Urinary bladder (tissue), 4 donors: ENCODE data around the gene SNRPB. TPM values are rescaled to one million over a fixed set of nuclear protein-coding genes. Genes with fewer than 3 reads are reported as not detected.
A peak's percentile ranks its signal among the peaks of the same experiment; 100 is the strongest.
"Not testable (repeated sequence)": the region's sequence is repeated elsewhere in the genome, so short reads cannot be mapped to it uniquely, and the experiment has no call there.

ENCODE experiments used
- DNase-seq: peaks from one replicate; pipeline ENCODE4 v3.0.0-alpha.2; 2015; ENCODE audit errors: extremely low spot score
- H3K27ac ChIP-seq: one replicate; pipeline ENCODE4 v1.5.1; 2013; ENCODE audit warnings: low read depth, mild to moderate bottlenecking, moderate library complexity
- H3K36me3 ChIP-seq: one replicate; pipeline ENCODE4 v1.6.1; 2013; ENCODE audit warnings: mild to moderate bottlenecking, moderate library complexity; ENCODE audit not compliant: insufficient read depth
- H3K4me1 ChIP-seq: one replicate; pipeline ENCODE4 v1.6.1; 2013; ENCODE audit warnings: mild to moderate bottlenecking, moderate library complexity; ENCODE audit not compliant: insufficient read depth
- H3K4me3 ChIP-seq: one replicate; pipeline ENCODE4 v1.5.1; 2013; ENCODE audit warnings: low read depth, low read length
- WGBS: extraction: QIAGEN DNeasy Blood & Tissue Kit; methylation state at CpG from one replicate; pipeline ENCODE4 v1.1.7; 2013; 5-methylcytosine and 5-hydroxymethylcytosine counted together
- polyA plus RNA-seq: library from polyadenylated mRNA; stranded (reverse); fragments of 200-250 nt; gene quantifications from one replicate; pipeline ENCODE4 v1.2.3, GENCODE V29; 2013
- total RNA-seq: library from RNA; depleted of rRNA; stranded (reverse); fragments of >200 nt; gene quantifications from one replicate; pipeline ENCODE4 v1.2.3, GENCODE V29; 2014
- donor health status: healthy with polysubstance abuse.
- donor health status: healthy.

Gene SNRPB
- total and polyA plus RNA-seq, 2 donors = 52.0 to 175 TPM

DNA sequence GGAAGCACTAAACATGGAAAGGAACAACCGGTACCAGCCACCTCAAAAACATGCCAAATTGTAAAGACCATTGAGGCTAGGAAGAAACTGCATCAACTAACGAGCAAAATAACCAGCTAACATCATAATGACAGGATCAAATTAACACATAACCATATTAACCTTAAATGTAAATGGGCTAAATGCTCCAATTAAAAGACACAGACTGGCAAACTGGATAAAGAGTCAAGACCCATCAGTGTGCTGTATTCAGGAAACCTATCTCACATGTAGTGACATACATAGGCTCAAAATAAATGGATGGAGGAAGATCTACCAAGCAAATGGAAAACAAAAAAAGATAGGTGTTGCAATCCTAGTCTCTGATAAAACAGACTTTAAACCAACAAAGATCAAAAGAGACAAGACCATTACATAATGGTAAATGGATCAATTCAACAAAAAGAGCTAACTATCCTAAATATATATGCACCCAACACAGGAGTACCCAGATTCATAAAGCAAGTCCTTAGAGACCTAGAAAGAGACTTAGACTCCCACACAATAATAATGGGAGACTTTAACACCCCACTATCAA, 32.3 kb upstream of the SNRPB start:
- DNase-seq, H3K4me1 ChIP-seq, H3K27ac ChIP-seq, H3K4me3 ChIP-seq, H3K36me3 ChIP-seq: not testable (repeated sequence)
- over 99% methylated on average over 2 of the region's 2 CpGs for WGBS

DNA sequence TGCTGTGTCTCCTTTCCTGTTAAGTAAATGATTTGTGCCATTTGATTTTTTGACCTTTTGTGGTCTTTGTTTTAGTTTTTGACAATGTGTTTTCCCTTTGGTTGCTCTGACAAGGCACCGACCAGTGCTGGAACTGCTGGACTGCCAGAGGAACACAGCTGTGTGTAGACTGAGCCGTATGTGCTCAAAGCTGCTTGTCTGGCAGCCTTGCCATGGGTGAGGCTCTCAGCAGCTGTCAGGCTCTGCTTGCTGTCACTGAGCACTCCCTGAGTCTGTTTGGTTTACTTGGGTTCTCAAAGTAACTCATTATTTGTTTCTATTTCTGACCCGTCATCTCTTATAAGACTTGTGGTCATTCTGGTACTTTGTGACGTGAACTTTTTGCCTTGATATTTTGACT, 15.1 kb upstream of the SNRPB start:
- Histone ChIP-seq H3K27ac (no peak overlapping the region), H3K4me1 (no peaks in the 10 kb centered on the region), H3K36me3 (peaks cover 3% of the 10 kb centered on the region), H3K4me3 (no peak overlapping the region)
- WGBS = 57% methylated on average over 4 of the region's 4 CpGs
- DNase-seq = no peak

DNA sequence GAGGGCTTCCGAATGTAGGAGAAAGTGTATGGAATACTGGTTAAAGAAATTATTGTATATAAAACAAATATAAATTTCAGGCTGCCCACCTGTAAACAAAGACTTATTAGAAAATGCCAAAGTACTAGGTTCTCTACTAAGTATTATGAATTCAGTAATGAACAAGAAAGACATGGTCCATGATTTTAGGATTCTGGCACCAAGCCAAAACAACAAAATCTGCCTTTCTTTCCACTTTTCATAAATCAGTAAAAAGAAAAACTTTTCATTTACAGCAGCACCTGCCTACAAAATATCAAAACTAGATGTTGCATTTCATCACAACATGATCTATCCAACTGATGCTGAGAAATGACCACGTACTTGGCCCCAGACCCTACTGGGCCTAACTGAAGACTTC, 14.5 kb upstream of the SNRPB start:
- no peak overlapping the region for H3K4me3 ChIP-seq

DNA sequence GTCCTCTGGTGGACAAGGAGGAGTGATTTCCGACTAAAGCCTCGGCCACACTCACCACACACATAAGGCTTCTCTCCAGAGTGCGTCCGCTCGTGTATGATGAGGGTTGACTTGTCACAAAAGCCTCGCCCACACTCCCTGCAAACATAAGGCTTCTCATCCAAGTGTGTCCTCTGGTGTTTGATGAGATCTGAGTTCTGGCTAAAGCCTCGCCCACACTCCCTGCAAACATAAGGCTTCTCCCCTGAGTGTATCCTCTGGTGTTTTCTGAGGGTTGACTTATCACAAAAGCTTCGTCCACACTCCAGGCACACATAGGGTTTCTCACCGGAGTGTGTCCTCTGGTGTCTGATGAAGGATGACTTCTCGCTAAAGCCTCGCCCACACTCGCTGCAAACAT, 12.9 kb upstream of the SNRPB start:
- 96% methylated on average over 12 of the region's 12 CpGs for WGBS
- no peak overlapping the region for H3K4me3 ChIP-seq
- no peak overlapping the region for H3K27ac ChIP-seq
- DNase-seq = no peak
- H3K36me3 ChIP-seq = peaks cover 3% of the 10 kb centered on the region
- no peaks in the 10 kb centered on the region for H3K4me1 ChIP-seq

More for the DNA sequence above, 14.5 kb upstream of the SNRPB start:
- Histone ChIP-seq H3K27ac (no peak overlapping the region), H3K4me1 (no peaks in the 10 kb centered on the region), H3K36me3 (peaks cover 3% of the 10 kb centered on the region)
- no peak for DNase-seq
- 95% methylated on average over 2 of the region's 2 CpGs for WGBS

DNA sequence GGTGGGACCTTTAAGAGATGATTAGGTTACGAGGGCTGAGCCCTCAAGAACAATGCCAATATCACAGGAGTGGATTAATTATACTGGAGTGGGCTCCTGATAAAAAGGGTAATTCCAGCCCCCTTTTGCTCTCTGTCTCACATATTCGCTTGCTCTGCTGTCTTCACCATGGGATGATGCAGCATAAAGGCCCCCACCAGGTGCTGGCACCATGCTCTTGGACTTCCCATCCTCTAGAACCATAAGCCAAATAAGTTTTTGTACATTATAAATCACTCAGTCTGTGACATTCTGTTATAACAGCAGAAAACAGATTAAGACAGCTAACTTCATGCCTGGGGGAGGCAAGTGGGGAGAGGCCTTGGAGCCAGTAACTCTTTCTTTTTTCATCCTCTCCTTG, 9.8 kb upstream of the SNRPB start:
- WGBS = over 99% methylated on average over 2 of the region's 2 CpGs
- Histone ChIP-seq H3K4me1 (no peaks in the 10 kb centered on the region), H3K27ac (no peak overlapping the region), H3K36me3 (no peaks in the 10 kb centered on the region), H3K4me3 (no peak overlapping the region)
- DNase-seq = no peak

DNA sequence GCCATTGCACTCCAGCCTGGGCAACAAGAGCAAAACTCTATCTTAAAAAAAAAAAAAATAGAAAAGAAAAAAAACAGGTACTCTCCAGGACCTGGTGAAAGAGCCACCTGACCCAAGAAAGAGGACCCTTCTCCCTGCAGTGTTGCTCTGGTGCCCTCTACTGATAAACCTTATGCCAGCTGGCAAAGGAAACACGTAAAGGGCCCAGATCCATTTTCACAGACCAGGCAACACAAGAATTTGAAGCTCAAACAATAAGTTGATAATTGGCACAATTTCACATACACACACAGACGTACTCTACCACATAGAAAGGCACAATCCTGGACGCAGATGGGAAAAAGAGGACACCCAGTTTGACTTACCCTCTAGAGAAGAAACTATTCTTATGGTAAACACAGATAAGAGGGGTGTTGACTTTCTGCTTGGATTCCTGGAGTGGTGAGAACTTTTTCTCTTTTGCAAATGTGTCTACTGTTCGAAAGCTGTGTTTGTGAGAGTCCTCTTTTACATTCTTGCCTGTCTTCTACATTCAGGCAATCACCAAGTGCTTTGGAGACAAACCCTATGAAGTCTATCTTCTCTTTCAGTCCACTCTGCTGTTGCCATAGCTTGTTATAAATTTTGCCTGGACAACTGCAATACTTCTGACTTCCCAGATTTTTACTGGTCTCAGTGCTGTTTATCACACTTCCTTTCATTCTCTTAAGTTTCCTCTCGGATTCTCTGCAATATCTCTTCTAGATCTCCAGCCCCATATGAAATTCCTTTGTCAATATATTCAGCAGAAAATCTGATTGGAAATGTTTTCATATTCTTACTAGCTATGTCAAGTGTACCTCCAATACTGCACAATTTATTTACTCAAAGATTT, 6.4 kb upstream of the SNRPB start:
- Histone ChIP-seq H3K4me1 (no peaks in the 10 kb centered on the region), H3K4me3 (no peak overlapping the region), H3K27ac (no peak overlapping the region), H3K36me3 (no peaks in the 10 kb centered on the region)
- 81% methylated on average over 5 of the region's 5 CpGs for WGBS
- no peak for DNase-seq

DNA sequence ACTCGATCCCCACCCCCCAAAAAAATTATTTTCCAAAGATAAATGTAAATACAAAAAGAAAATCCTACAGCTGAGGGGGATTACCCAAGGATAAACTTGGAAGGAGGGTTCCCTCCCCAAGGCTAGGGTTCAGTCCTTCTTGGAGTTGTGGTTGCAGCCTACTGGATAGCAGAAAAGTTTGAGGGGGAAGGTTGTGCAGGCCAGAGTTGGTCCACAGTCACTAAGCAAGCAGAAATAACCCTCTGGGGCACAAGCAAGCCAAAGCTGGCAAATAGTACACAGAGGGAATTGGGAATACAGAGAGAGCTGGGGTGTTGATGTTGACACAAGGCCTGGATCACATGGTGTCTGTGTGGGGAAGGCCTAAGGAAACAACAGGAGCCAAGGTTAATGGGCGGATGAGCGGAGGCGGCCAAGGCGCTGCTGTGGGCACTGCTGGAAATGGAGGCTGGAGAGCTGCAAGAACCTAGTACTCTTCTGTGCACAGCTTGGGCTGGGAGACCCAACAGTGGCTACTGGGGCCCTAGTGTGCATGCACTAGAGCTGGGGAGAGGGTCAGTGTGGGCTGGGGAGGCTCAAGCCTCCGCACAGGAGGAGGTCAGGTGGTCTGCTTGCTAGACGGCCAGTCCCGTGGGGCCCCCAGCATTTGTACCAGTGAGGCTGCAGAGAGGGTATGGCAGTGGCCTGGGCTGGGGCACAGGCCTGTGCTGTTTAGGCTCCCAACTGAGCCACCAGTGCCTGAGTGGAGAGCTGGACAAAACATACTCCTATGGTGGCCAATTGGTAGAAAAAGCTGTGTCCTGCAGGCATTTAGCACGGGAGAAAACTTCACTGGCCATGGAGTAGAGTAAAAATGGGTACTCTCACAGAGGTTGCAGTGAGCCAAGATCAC, 5.5 kb upstream of the SNRPB start:
- Histone ChIP-seq H3K27ac (no peak overlapping the region), H3K4me3 (no peak overlapping the region), H3K4me1 (no peaks in the 10 kb centered on the region), H3K36me3 (no peaks in the 10 kb centered on the region)
- WGBS = 94% methylated on average over 9 of the region's 9 CpGs
- DNase-seq = no peak

DNA sequence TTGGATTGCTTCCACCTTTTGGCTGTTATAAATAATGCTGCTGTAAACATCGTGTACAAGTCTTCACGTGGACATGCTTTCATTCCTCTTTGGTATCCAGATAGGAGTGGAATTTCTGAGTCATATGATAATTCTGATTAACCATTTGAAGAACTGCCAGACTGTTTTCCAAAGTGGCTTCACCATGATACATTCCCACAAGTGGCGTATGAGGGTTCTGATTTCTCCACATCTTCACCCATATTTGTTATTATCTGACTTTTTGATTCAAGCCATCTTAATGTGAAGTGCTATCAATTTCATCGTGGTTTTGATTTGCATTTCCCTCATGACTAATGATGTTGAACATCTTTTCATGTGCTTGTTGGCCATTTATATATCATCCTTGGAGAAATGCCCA, 2.9 kb upstream of the SNRPB start:
- no peaks in the 10 kb centered on the region for H3K4me1 ChIP-seq
- H3K36me3 ChIP-seq = no peaks in the 10 kb centered on the region
- no peak for DNase-seq
- WGBS = 52% methylated on average over 4 of the region's 4 CpGs
- no peak overlapping the region for H3K27ac ChIP-seq
- no peak overlapping the region for H3K4me3 ChIP-seq

DNA sequence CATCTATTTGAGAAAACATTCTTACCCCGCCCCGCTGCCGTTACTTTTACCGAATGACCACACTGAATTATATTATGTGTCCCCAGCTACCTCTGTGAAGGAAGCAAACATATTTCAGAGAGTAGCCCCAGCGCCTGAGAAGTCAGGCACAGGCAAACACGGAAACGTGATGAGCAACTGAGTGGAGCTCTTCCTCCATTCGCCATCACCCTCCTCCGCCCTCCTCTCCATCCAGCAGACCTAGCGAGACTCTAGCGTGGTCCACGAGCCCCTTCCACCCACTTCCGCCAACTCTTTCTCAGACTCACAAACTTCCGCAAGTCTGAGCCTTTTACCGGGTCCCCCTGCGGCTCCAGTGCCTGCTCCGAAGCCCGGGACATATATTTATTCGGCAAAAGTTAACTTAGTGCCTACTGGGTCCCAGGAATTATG, 582 bp downstream of the SNRPB start:
- WGBS = under 1% methylated on average over 19 of the region's 19 CpGs
- DNase-seq = peak; percentile 6
- H3K27ac ChIP-seq = peak overlapping the region; percentile 89
- H3K36me3 ChIP-seq = peaks cover 7% of the 10 kb centered on the region
- H3K4me1 ChIP-seq = no peaks in the 10 kb centered on the region
- H3K4me3 ChIP-seq = peak overlapping the region; percentile 78

DNA sequence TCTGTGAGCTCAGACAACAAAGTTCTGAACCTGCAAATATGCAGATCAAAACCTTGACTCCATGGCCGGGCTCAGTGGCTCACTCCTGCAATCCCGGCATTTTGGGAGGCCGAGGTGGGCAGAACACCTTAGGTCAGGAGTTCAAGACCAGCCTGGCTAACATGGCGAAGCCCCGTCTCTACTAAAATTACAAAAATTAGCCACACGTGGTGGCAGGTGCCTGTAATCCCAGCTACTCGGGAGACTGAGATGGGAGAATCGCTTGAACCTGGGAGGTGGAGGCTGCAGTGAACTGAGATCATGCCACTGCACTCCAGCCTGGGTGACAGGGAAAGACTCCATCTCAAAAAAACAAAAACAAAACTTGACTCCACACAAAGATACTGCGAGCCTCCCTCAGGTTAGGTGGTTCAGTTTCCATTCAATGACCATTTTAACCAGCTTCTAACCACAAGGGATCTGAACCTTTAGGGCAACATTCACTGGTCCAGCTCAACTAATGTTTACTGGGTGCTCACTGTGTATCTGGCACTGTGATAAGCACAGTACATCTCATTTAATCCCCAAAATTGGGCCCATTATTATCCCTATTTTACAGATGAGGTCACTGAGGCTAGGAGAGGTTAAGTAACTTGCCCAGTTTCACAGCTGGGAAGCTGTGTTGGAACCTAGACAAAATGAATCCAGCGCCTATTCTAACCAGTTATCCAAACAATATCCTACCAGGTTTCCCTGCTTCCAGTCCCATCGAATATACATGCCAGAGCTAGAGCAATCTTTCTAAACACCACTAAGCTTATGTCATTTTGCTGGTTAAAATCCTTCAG, 1.8 kb downstream of the SNRPB start:
- no peak for DNase-seq
- peaks cover 8% of the 10 kb centered on the region for H3K36me3 ChIP-seq
- 73% methylated on average over 11 of the region's 11 CpGs for WGBS
- no peak overlapping the region for H3K27ac ChIP-seq
- no peaks in the 10 kb centered on the region for H3K4me1 ChIP-seq
- no peak overlapping the region for H3K4me3 ChIP-seq

DNA sequence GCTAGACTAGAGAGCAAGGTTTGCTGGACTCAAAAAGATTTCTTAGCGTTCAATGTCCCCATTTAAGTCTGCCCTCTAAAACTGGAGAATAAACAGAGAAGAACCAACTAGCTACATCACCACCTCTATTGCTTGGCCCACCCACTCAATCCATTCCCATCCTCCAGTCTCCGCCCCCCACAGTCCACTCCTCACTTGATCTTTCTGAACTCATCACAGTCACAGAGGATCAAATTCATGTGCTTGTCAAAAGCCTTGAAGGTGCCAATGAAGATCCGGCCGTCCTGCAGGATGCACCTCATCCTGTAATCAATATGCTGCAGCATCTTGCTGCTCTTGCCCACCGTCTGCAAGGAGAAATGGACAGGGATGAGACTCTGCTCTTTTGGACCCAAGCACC, 3.2 kb downstream of the SNRPB start:
- 86% methylated on average over 5 of the region's 5 CpGs for WGBS
- no peak for DNase-seq
- no peaks in the 10 kb centered on the region for H3K4me1 ChIP-seq
- H3K27ac ChIP-seq = no peak overlapping the region
- H3K4me3 ChIP-seq = no peak overlapping the region
- H3K36me3 ChIP-seq = peaks cover 13% of the 10 kb centered on the region

DNA sequence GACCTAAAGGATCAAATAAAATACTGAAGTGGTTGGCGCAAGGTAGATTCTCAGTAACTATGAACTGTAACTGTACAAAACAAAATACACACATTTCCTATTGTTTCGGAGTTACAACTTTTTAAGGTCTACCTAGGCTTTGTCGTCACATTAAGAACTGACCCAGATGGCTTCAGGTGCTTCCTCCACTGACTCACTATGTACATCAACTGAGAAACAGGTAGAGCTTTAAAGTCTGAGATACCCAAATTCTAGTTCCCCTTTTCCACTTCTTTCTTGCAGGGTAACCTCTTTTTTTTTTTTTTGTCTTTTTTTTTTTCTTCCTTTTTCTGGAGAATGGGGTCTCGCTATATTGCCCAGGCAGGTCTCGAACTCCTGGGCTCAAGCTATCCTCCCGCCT, 5.5 kb downstream of the SNRPB start:
- Histone ChIP-seq H3K27ac (no peak overlapping the region), H3K36me3 (peaks cover 19% of the 10 kb centered on the region), H3K4me3 (no peak overlapping the region), H3K4me1 (no peaks in the 10 kb centered on the region)
- 95% methylated on average over 6 of the region's 6 CpGs for WGBS
- no peak for DNase-seq
